Suprapubic skin (tissue), 3 donors: Measurements from ENCODE around the gene SMG1.
"Not testable (repeated sequence)": the region's sequence is repeated elsewhere in the genome, so short reads cannot be mapped to it uniquely, and the experiment has no call there.

Source experiments
- POLR2AphosphoS5 ChIP-seq, 3 donors: sonication (generic); formaldehyde crosslinking; IDR thresholded peaks; one replicate each; pipeline ENCODE4 v1.6.1; 2017; ENCODE audit warnings: antibody characterized with exemption in 3 of 3
- TF ChIP-seq, protein P1 (sequence below), 2 donors: fragments of 200-600 bp in 1 of 2; fragments of 450-650 bp in 1 of 2; sonication (generic) in 1 of 2; IDR thresholded peaks; one replicate each; pipeline ENCODE4 v1.5.1; 2016 to 2019; ENCODE audit warnings: antibody characterized with exemption in 2 of 2, mild to moderate bottlenecking in 1 of 2, moderate library complexity in 1 of 2

DNA sequence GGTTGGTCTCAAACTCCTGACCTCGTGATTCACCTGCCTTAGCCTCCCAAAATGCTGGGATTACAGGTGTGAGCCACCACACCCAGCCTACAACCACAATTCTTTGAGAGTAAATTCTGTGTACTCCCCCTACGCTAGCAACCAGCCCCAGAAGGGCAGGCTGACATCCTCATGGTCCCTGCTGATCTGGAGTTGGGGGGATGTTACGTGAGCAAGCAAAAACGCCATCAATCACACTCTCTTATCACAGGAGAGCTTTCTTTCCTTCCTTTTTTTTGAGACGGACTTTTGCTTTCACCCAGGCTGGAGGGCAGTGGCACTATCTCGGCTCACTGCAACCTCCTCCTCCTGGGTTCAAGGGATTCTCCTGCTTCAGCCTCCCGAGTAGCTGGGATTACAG, 154.0 kb downstream of the SMG1 start:
- TF ChIP-seq, protein P1, sequence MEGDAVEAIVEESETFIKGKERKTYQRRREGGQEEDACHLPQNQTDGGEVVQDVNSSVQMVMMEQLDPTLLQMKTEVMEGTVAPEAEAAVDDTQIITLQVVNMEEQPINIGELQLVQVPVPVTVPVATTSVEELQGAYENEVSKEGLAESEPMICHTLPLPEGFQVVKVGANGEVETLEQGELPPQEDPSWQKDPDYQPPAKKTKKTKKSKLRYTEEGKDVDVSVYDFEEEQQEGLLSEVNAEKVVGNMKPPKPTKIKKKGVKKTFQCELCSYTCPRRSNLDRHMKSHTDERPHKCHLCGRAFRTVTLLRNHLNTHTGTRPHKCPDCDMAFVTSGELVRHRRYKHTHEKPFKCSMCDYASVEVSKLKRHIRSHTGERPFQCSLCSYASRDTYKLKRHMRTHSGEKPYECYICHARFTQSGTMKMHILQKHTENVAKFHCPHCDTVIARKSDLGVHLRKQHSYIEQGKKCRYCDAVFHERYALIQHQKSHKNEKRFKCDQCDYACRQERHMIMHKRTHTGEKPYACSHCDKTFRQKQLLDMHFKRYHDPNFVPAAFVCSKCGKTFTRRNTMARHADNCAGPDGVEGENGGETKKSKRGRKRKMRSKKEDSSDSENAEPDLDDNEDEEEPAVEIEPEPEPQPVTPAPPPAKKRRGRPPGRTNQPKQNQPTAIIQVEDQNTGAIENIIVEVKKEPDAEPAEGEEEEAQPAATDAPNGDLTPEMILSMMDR (IDR thresholded peaks at IDR 0.05) = not testable (repeated sequence)
- TF ChIP-seq POLR2AphosphoS5 (IDR thresholded peaks at IDR 0.05) = not testable (repeated sequence)
